HT1080 (cell line): ENCODE data around the gene KMT2B. TPM values are rescaled to one million over a fixed set of nuclear protein-coding genes. Genes with fewer than 3 reads are reported as not detected.

Experiments
- DNase-seq: peaks from one replicate; pipeline ENCODE4 v3.0.0-alpha.2; 2015; ENCODE audit warnings: low read depth
- total RNA-seq: library from RNA; depleted of rRNA; stranded (reverse); fragments of >200 nt; shearing (Covaris generic); gene quantifications from 2 replicates; pipeline ENCODE4 v1.2.3, GENCODE V29; 2014; rRNA removed

The KMT2B gene
- total RNA-seq, 1 experiment from 2014 or later, result 10.9 TPM

- DNase-seq, result no peak
These were observed 58.4 kb downstream of the KMT2B start for GRCh38 chr19:35776102-35776788.

GRCh38 chr19:35777086-35777841, 59.5 kb downstream of the KMT2B start:
- DNase-seq, result no peak

- DNase-seq, result no peak
These were observed 60.2 kb downstream of the KMT2B start for GRCh38 chr19:35777961-35778360.

GRCh38 chr19:35779033-35779432, 61.2 kb downstream of the KMT2B start:
- DNase-seq, result no peak

- DNase-seq, result no peak
These were observed 62.3 kb downstream of the KMT2B start for GRCh38 chr19:35780058-35780457.

- DNase-seq, result no peak
These were observed 62.9 kb downstream of the KMT2B start for GRCh38 chr19:35780717-35781116.

- no peak for DNase-seq
These were observed 63.8 kb downstream of the KMT2B start for GRCh38 chr19:35781650-35782049.

- DNase-seq, result no peak
These were observed 64.8 kb downstream of the KMT2B start for GRCh38 chr19:35782589-35782988.

- DNase-seq, result no peak
These were observed 65.9 kb downstream of the KMT2B start for GRCh38 chr19:35783469-35784434.

GRCh38 chr19:35784503-35785338, 66.9 kb downstream of the KMT2B start:
- no peak for DNase-seq

GRCh38 chr19:35785339-35785627, 67.5 kb downstream of the KMT2B start:
- no peak for DNase-seq

- no peak for DNase-seq
These were observed 68.7 kb downstream of the KMT2B start for GRCh38 chr19:35786299-35787160.

- DNase-seq, result no peak
These were observed 69.5 kb downstream of the KMT2B start for GRCh38 chr19:35787227-35787799.

Other genes with a start within 250 kb of the KMT2B start
- not detected in 2 replicates for gene KRTDAP, start 227.5 kb upstream of the KMT2B start, total RNA-seq
- 34.4 and 53.0 TPM in 2 replicates for gene DMKN, start 204.4 kb upstream of the KMT2B start, total RNA-seq
- gene SBSN, start 189.7 kb upstream of the KMT2B start, total RNA-seq, result 3.0 and 14.9 TPM in 2 replicates
- not detected in 2 replicates for gene GAPDHS, start 184.5 kb upstream of the KMT2B start, total RNA-seq
- gene TMEM147, start 172.4 kb upstream of the KMT2B start, total RNA-seq, result 162 and 178 TPM in 2 replicates
- gene ATP4A, start 154.3 kb upstream of the KMT2B start, total RNA-seq, result not detected in 2 replicates
- not detected in 2 replicates for gene PMIS2, start 131.8 kb upstream of the KMT2B start, total RNA-seq
- 19.7 and 21.1 TPM in 2 replicates for gene HAUS5, start 105.3 kb upstream of the KMT2B start, total RNA-seq
- gene RBM42, start 89.0 kb upstream of the KMT2B start, total RNA-seq, result 71.9 and 93.9 TPM in 2 replicates
- 0.50 and 2.5 TPM in 2 replicates for gene ETV2, start 76.3 kb upstream of the KMT2B start, total RNA-seq
- gene COX6B1, start 69.7 kb upstream of the KMT2B start, total RNA-seq, result 551 and 688 TPM in 2 replicates
- gene UPK1A, start 51.5 kb upstream of the KMT2B start, total RNA-seq, result not detected in 2 replicates
- not detected in 2 replicates for gene ZBTB32, start 13.4 kb upstream of the KMT2B start, total RNA-seq
- 2.9 and 11.1 TPM in 2 replicates for gene IGFLR1, start 24.4 kb downstream of the KMT2B start, total RNA-seq
- 8.4 and 13.3 TPM in 2 replicates for gene U2AF1L4, start 27.4 kb downstream of the KMT2B start, total RNA-seq
- 48.5 and 50.6 TPM in 2 replicates for gene PSENEN, start 27.6 kb downstream of the KMT2B start, total RNA-seq
- gene LIN37, start 30.6 kb downstream of the KMT2B start, total RNA-seq, result 4.5 and 5.4 TPM in 2 replicates
- 0.17 TPM in 1 of 2 replicates, not detected in the other for gene HSPB6, start 39.0 kb downstream of the KMT2B start, total RNA-seq
- gene PROSER3, start 40.2 kb downstream of the KMT2B start, total RNA-seq, result 8.6 and 10.8 TPM in 2 replicates
- 1.3 and 1.8 TPM in 2 replicates for gene ARHGAP33, start 57.6 kb downstream of the KMT2B start, total RNA-seq
- not detected in 2 replicates for gene PRODH2, start 94.8 kb downstream of the KMT2B start, total RNA-seq
- not detected in 2 replicates for gene NPHS1, start 134.5 kb downstream of the KMT2B start, total RNA-seq
- gene KIRREL2, start 138.9 kb downstream of the KMT2B start, total RNA-seq, result not detected in 2 replicates
- 1.6 and 6.6 TPM in 2 replicates for gene APLP1, start 150.6 kb downstream of the KMT2B start, total RNA-seq
- gene NFKBID, start 182.5 kb downstream of the KMT2B start, total RNA-seq, result 5.8 and 5.9 TPM in 2 replicates
- gene HCST, start 184.5 kb downstream of the KMT2B start, total RNA-seq, result not detected in 2 replicates
- not detected in 2 replicates for gene TYROBP, start 190.3 kb downstream of the KMT2B start, total RNA-seq
- gene LRFN3, start 218.4 kb downstream of the KMT2B start, total RNA-seq, result 1.9 and 3.4 TPM in 2 replicates